HG02678 (cell line): Measurements from ENCODE around the gene SLC8A1.

ENCODE experiments used
- ATAC-seq: cut with Tn5 transposase; IDR thresholded peaks from one replicate; pipeline ENCODE4 v1.9.1; 2021; ENCODE audit warnings: mild to moderate bottlenecking, moderate library complexity; ENCODE audit not compliant: unreplicated experiment

SLC8A1 gene

DNA sequence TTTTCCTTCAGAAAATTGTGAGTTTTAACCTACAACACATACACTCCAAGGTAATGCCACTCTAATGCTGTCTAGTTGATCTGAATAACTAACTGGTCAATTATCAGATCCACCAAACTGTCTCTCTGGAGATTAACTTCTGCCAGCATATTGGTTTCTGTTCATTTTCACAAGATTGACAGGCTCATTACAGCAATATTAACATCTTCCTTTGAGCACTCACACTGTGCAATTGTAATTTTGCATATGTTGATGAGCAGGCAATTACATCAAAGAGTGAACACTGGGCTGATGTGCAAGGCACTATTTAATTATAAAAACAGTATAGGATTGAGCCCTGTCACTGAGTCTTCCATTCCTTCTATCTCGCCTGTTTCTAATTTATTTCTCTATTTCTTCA is 197.3 kb downstream of the SLC8A1 start:
- no peak for ATAC-seq

DNA sequence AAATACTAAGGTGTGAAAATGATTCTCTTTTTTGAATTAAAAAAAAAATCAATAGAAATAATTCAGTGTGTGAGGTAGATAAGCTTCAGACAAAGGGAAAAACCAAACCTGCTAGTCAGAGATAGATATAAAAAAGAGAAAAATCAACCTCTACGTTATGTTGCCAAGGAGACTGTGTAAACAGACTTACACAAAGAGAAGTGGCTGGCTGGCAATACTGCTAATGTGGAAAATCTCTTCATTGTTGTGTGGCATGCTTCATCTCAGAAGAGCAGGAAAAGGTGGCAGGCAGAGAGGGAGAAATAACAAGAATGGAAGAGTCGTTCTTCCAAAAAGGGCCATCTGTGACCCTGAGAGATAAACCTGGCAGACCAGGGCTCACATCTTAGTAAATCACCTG is 200.8 kb downstream of the SLC8A1 start:
- ATAC-seq, result no peak

DNA sequence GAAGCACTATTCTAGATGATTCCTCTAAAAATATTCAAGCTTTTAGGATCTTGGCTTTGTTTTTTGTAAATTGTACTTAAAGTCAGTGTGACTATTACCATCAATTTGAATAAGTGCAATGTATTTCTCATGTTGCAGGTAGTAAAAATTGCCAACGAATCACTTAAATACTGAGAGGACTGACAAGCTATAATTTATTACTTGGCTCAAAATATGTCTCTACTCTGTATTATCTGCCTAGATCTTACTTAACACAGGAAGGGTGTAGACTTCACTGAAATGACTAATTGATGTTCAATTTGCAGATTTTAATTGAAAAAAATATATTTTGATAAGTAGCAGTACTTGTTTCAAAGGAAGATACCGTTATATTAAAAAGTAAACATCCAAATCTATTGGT is 202.3 kb downstream of the SLC8A1 start:
- no peak for ATAC-seq

DNA sequence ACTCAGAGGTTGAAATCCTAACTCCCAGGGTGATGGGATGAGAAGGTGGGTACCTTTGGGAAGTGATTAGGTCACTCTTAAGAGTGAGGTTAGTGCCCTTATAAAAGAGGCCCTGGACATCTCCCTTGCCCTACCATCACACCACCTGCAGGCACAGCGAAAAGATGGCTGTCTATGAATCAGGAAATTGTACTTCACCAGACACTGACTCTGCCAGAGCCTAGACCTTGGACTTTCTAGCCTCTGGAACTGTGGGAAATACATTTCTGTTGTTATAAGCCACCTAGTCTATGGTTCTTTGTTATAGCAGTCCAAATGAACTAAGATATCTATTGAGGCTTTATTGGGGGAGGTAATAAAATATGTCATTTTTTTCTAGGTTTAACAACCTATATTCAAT is 203.6 kb downstream of the SLC8A1 start:
- no peak for ATAC-seq

DNA sequence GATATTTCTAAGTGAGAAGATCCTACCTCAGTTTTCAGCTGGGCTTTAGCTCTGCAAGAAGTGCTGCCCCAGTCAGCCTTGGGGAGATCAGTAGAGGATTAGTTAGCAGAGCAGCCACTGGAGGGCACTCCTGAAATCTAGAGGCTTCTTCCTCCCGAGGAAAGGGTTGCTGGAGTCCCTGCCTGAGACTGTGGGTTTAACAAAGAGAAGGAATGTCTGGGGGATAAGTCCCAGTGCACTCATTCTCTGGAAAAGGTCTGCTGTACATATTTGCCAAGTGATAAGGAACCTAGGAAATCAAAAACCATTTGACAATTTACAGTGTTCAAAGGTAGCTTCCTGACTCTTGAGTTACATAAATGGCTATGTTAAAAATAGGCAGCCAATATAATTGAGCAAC is 207.2 kb downstream of the SLC8A1 start:
- ATAC-seq, result no peak

DNA sequence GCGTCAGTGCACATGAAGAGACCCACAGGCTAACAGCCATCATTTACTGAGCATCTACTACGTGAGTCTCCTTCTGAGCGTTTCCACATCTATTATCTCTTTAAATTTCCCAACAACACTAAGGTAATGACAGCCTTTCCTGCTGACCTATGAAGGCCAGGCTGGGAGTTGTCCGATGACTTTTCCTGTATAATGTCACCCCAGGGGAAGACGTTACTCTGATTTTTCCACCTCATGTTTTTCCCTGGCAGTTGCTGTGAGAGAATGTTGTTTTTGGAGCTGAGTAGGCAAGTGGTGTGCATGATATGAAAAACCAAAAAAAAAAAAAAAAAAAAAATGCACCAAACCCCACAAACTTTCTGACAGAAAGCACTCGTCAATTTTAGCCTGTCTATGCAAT is 207.6 kb downstream of the SLC8A1 start:
- ATAC-seq, result no peak

DNA sequence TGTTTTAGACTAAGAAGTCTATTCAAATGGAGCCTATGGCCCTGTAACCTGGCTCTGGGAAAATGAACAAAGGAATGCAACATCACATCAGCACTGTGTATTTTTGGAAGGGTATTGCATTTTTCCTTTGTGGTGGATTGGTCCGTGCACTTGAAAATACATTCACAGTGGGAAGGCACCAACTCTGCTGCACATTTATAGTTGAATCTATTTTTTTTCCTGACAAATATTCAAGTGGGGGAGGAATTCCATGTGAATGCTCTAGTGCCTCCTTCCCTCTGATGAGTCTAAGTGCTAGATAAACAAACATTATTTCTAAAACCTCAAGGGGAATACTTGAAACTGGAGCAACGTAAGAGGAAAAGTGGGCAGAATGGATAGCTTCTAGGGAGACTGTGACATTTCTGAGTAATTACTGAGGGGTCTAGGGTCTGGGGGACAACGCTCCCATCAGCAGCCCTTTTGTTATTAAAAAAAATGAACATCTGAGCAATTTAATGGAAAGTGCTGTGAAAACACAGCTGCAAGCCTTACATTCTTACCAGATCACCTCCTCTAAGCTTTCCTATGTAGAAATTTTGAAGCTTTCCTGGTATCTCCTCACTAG is 208.2 kb downstream of the SLC8A1 start:
- no peak for ATAC-seq

DNA sequence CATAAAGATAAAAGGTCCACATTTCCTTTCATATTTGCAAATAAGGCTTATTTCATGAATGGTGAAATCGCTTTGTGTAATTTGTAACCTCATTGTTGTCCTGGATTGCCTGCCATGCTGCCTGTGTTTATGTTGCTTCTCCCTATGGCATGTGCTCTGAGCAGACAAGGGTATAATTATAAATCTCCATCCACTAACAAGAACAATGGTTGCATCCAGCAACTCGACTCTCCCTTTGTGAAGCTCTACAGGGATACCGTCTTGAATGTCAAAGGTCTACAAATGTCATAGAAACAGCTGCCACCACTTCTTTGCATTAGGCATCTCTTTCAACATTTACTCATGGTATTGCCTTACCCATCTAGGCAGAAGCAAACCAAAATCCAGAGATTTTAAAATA is 209.6 kb downstream of the SLC8A1 start:
- no peak for ATAC-seq

DNA sequence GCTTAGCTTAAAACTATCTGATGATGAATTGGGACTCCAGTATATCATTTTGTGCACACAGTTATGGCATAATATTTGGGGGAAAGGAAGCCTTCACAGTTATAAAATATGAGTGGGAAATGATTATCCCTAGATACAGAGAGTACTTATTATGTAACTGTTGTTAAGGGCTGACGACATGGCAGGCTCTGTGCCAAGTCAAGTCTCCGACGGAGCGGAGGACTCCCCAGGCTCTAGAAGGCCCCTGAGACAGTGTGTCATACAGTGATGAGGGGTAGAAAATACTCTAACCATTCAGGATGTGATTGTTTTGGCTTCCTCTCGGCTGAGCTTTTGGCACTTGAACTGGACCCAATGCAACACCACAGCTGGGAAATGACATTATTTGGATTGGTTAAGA is 211.8 kb downstream of the SLC8A1 start:
- ATAC-seq, result no peak

DNA sequence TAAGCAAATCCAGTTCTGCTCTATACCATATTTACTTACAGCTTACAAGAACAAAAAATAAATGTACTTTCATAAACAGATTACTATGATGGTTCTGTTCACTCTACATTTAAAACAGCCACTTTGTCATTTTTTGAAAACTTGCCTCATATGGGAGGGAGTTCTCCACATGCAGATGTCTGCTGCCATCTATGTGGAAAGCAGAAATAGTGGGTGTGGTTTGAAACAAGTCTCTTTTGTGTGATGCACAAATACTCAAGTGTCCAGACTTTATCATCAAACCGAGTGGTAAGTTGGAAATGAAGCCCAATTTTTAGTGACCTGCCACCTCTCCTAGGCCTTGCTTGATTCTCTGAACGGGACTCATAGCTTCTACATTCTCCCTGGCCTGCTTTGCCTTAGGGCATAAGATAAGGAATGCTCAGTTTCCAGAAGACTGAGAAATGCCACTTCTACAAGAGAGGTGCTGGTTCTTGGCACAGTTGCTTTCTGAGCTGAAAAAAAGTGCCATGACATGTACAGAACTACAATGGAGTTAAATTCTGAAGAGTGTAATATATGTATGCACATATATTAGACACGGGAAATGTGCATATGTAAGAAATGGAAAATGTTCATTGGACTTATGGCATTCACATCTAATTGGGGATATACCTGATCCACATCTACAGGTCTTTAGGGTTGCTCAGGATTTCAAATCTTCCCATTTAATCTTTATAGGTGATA is 221.0 kb downstream of the SLC8A1 start:
- ATAC-seq, result no peak

DNA sequence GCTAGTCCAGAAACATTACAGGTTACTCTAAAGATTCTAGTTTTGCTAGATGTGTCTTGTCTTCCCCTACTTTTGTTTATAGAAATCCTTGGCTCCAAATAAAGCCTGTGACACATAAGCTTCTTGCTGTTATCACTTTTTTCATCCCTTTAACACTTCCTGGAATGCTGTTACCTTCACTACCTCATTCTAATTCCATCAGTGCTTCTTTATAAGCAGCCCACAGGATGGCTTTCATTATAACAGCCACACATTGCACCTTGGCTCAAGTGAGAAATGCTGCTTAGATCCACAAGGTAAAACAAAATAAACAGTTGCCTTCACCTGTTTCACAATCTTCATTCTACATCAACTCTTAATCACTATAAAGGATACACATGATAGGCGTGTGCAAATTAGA is 221.7 kb downstream of the SLC8A1 start:
- no peak for ATAC-seq

DNA sequence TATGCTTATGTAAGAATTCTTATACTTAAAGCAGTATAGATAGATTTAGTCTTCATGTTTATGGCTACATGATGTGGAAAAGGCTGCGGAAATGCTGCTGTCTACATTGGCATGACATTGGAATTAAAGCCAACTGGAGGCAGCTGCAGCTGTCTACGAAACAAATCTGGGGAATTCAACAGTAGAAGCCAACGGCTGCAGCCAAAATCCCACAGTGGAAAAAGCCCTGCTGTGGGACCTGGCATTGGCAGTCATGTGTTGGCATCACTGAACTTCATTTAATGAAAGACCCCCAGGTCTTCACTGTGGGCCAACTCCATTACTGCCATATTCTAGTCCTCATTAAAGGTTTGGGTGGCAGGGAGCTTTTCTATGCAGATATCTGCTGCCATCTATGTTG is 223.6 kb downstream of the SLC8A1 start:
- ATAC-seq, result no peak

DNA sequence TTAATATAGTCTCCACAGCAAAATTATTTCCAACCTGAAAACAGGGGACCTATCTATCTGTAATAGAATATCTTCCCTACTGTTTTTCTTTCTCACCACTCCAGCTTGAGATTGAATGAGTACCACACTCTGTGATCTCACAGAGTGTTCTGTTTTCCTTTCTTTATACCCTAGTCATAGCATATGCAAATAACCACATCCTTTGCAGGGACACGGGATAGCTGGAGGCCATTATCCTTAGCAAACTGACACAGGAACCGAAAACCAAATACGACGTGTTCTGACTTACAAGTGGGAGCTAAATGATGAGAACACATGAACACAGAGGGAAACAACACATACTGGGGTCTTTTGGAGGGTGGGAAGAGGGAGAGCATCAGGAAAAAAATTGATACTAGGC is 224.7 kb downstream of the SLC8A1 start:
- no peak for ATAC-seq

DNA sequence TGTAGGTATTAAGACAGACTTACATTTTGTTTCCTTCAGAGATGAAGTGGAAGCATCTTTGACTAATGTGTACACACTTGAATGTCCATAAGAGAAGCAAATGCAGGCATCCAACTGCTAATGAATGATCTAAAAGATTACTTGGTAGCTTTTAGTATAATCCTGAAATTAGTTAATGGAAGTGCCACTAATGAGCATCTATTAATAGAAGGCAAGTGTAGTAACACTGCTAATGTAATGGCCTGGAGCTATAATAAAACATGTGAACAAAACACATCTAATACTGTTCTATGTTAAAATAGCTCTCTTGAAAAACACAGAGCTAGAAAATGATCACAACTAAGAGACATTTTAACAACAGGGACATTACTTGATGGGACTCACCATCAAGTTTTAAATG is 225.3 kb downstream of the SLC8A1 start:
- no peak for ATAC-seq

DNA sequence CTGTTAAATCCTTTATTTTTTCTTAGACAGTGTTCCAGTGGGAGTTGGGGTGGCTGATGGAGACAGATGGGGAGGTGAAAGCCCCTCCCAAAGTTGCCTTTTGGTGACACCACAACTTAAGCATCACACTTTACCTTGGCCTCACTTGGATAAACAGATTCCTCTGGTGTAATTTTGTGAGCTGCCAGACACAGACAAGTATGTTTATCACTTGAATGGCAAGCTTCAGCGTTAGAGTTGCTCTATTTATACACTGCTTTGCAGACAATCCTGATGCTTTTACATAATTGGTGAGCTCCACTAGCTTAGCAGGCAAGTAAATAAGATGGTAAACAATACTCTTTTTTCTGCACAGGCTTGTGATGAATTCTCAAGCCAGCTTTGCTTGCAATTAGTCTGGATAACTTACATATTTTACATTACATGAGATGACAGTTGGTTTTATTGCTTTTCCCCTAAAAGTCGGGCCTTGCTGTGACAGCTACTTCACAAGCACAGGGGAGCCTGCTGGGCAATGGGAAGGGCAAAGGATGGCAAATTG is 226.2 kb downstream of the SLC8A1 start:
- ATAC-seq, result no peak

DNA sequence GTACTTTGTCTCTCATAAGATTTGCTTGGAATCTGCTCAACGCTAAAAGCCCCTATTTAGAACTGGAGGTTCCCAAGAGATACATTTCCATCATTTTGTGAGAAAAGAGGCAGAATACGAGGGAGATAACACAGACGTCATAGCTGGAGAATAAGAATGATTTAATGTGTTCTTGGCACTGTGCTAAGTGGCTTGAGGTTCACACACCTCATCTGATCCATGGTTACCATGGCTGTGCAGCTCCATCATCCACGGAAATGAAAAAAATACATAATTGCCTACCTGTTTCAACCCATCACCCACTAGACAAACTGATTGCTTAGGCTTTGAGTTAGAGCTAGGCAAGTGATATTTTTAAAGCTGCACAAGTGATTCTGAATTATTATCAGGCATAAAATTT is 227.6 kb downstream of the SLC8A1 start:
- ATAC-seq, result no peak

DNA sequence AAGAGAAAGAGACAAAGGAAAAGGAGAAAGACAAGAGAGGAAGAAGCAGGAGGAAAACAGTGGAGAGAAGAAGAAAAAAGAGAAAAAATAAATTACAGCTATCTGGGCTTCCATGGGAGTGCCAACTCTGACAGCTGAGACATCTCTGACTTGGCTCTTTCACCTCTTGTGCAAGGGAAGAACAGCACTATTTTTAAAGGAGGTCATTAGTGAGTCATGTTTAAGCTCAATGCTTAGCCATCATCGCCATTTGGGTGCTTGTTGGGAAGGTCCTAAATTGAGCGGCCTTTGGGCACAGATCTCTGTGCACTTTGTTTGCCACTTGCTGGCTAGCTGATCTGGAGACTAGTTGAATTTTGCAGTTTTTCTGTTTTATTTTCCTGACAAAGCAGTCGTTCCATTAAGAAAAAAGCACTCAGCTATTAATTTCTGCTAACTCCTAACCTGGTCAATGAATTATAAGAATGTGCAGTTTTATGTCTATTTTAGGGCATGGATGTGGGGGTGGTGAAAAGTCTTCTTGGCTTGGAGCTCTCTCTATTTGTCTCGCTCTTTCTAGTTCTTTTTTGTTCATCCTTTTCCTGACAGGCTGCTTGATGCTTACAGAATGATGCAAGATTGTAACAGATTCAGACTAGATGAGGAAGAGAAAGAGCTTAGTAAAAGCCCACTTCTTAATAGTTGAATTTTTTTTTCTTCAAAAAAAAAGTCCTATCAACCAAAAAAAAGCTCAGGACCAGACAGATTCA is 231.5 kb downstream of the SLC8A1 start:
- ATAC-seq, result no peak

DNA sequence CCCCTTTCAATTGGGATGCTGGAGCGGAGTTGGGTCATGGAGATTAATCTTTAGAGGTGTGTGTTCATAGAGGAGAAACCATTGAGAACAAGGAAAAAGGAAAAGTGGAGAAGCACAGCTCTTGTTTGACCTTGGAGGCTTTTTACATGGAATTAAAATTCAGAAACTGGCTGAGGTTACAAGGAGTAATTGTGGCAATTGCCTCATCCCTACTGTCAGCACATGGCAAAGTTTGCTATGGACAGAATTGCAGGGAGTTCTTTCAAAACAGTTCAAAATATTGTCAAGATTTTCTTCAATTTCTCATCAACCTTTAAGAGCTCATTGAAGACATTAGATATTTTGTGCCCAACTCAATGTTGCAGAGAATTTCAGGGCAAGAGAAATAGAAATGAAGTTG is 232.7 kb downstream of the SLC8A1 start:
- ATAC-seq, result no peak

DNA sequence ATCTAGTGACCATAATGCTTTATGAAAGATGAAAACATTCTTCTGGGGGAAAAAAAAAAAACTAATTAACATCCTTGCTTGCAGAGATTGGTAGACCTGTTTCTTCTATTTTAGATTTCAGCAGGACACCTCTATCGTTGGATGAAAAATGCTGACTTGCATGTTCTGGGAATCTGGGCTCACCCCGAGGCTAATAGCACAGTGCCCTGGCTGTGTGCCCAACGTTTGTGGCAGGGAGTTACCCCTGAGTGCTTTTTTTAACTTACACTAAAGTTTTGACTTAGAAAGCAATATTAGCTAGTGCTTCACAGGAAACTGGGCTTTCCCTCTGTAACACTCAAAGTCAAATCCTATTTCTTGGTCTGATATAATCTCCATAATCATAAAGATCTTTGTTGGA is 233.2 kb downstream of the SLC8A1 start:
- no peak for ATAC-seq

DNA sequence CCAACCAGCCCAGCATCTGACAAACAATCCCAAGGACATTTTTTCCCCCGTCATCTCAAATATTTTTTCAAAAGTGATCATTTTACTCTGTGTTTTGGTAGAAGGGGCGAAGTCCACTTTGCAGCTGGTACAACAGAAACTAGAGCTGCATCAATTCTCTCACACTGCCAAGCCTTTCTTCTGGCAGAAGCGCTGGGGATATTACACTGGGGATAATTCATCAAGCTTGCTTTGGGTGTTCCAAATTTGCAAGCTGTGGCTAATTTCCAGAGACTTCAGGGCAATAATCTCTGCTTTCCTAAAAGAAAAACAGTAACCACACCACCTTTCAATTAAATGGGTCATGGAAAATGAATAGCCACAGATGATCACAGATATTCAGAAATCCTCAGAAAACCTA is 238.3 kb downstream of the SLC8A1 start:
- ATAC-seq, result no peak

DNA sequence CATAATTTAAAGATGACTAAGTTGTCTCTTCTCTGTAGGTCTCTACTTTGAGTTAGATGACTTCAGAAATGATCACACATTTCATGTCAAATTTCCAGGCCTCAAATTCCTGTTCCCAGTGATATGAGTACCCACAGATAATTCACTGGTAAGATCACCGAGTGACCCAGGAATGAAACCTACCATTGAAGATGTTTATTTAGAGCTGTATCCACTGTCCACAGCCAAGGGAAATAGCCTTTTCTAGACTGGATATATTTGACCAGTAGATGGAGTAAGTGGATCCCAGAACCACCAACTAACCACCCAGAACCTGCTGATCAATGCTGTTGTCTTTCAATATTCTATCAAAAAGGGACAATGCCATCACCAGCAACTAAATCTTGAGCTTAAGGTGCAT is 238.8 kb downstream of the SLC8A1 start:
- ATAC-seq, result no peak

DNA sequence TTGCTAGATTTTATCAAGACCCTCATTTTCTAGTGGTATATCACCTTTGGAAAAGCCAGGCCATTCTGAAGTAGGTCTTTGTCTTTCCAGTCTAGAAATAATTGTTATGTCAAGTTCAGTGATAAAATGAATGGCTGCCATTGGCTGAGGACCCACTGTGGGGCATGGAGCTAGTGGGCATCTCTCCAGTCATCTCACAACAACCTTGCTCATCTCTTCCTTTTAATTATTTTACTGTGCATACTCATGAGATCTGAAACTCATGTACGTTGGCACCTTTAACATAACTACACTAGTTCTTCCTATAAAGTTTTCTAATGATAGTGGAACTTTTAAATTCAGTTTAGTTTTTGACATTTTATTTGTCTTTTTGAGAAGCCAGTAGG is 240.9 kb downstream of the SLC8A1 start:
- no peak for ATAC-seq
